Fibroblast of the aortic adventitia (primary cell): ENCODE results near the gene BCOR. TPM values are rescaled to one million over a fixed set of nuclear protein-coding genes. Genes with fewer than 3 reads are reported as not detected.

ENCODE experiments used
- DNase-seq: peaks from one replicate; pipeline ENCODE4 v3.0.0-alpha.2; 2010; ENCODE audit warnings: low read depth
- H3K4me3 ChIP-seq: 2 replicates; pipeline ENCODE4 v1.5.1; 2011; ENCODE audit warnings: low read depth, mild to moderate bottlenecking, control low read depth, low read length, moderate library complexity
- CTCF ChIP-seq: IDR thresholded peaks from 2 replicates; pipeline ENCODE4 v1.5.1; 2011; ENCODE audit warnings: mild to moderate bottlenecking, low read length, control low read depth, inconsistent platforms; ENCODE audit not compliant: insufficient read depth
- total RNA-seq: library from RNA; depleted of rRNA; stranded (reverse); fragments of >200 nt; gene quantifications from 2 replicates; pipeline ENCODE4 v1.2.3, GENCODE V29; 2012; ENCODE audit warnings: low replicate concordance

BCOR gene
- total RNA-seq, 1 donor, result 12.7 TPM

DNA sequence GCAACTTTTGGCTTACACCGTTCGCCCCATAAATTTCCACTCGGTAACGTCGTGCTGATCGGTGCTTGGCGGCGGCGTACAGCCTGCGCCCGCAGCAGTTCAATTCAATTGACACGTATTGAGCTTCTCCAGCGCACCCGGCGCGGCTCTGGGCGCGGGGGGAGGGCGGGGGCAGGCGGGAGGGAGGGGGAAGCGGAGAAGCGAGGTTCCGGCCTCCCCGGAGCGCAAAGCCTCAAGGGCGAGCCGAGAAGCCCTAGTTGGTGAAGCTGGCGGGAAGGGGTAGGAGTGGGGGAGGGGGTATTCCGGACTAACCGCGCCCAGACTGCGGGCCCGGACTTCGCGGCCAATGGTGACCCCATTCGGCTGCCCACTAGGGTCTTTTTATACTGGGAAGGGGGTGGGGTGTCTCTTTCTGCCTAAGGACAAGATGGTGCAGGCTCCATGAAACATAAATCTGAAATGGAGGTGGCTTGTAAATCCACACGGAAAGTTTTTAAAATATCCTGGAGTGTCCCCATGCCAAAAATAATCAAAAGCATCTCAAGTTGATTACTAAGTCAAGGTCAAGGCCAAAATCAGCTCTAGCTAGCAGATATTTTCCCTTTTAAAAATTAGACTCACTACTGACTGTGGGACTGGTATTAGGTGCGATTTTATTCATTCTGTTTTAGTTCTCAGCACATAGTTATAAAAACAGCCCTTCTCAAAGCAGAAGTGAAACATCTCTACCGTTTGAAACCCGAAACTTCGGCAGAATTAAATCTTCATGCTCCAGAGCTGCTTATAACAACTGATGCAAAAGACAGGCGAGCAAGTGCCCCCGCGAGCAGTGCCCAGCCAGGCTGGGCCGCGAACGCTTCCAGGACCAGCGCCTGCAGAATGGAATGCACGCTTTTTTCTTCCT is 1.5 kb upstream of the BCOR start:
- TF ChIP-seq CTCF, result no peak
- no peak for DNase-seq
- H3K4me3 ChIP-seq, result peak overlapping the region; percentile 68

DNA sequence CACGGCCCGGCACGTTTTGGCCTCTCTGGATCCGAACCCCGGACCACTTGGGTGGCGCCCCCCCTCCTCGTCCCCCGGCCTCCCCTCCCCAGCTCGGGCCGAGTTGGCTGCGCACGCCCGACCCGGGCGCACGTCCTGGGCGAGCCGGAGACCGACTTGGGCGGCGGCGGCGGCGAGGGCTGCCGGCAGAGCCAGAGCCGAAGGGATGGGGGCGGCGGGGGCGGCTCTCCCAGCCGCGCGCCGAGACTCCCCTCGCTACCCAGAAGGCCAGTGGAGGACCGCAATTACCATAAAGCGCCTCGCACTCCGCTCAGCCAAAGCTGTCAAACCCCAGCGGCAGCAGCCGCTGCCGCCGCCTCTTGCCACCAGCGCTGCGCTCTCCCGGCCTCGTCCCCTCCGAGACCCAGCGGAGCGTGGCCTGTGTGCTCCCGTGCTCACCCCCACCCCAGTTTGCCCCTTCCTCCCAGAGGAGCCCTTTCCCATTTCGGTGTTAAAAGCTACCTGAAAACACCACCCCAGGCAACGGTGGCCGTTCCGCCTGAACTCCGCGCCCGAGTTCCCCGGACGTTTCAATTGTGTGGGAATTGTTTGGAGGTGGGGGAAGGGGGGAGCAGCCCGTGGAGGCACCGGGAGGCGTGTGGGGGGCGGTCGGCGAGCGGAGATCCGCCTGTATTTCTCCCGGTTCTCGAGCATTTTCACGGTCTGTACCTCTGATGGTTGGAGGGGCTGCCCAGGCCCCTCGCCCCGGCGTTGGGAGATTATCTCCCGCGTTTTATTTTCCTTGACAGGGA is 701 bp upstream of the BCOR start:
- peak overlapping the region; percentile 68 for H3K4me3 ChIP-seq
- DNase-seq, result peak; percentile 52
- no peak for TF ChIP-seq CTCF

- TF ChIP-seq CTCF, result no peak
- peak overlapping the region; percentile 68 for H3K4me3 ChIP-seq
- DNase-seq, result no peak
Observed at GRCh38 chrX:40097141-40097503, 636 bp downstream of the BCOR start.

DNA sequence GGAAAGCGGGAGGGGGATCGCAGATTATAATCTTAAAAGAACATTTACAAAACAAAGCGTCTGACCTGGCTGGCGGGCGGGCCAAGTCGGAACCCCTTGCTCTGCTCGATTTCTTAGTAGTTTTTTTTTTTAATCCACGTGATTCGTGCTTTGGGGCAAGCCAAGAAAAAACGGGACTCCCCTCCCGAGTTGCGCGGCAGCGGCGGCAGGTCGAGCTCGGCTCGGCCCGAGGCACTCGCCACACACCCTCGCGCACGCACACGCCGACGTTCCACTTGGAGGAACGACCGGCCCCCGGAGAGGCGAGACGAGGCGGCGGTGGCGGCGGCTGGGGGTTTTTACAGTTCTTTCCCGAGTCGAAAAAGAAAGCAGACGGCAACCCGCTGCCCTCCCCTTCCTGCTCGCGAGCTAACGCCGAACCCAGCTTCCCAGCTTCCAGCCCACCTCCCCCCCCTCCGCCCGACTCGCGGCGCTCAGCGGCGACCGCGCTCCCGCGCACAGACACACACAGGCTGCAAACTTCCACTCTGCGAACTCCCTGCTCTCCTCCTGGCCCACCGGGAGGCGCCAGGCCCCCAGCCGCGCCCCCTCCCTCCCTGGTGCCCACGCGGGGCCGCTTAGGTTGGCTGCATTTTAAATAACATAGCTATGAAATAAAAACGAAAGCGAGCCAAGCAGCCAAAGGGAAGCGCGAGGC is 1.2 kb downstream of the BCOR start:
- peak; percentile 43 for DNase-seq
- peak overlapping the region; percentile 68 for H3K4me3 ChIP-seq
- no peak for TF ChIP-seq CTCF

GRCh38 chrX:40095583-40096394 is 2.0 kb downstream of the BCOR start:
- peak overlapping the region; percentile 68 for H3K4me3 ChIP-seq
- DNase-seq, result no peak
- no peak for TF ChIP-seq CTCF
